GM12874 (cell line): ENCODE measurements around the gene LIPE.

ENCODE experiments used
- TF ChIP-seq, protein P1 (sequence below): IDR thresholded peaks from 2 replicates; pipeline ENCODE4 v1.5.1; 2011; ENCODE audit warnings: low read depth, mild to moderate bottlenecking, control low read depth, low read length, moderate library complexity; ENCODE audit not compliant: insufficient read depth

Gene LIPE

DNA sequence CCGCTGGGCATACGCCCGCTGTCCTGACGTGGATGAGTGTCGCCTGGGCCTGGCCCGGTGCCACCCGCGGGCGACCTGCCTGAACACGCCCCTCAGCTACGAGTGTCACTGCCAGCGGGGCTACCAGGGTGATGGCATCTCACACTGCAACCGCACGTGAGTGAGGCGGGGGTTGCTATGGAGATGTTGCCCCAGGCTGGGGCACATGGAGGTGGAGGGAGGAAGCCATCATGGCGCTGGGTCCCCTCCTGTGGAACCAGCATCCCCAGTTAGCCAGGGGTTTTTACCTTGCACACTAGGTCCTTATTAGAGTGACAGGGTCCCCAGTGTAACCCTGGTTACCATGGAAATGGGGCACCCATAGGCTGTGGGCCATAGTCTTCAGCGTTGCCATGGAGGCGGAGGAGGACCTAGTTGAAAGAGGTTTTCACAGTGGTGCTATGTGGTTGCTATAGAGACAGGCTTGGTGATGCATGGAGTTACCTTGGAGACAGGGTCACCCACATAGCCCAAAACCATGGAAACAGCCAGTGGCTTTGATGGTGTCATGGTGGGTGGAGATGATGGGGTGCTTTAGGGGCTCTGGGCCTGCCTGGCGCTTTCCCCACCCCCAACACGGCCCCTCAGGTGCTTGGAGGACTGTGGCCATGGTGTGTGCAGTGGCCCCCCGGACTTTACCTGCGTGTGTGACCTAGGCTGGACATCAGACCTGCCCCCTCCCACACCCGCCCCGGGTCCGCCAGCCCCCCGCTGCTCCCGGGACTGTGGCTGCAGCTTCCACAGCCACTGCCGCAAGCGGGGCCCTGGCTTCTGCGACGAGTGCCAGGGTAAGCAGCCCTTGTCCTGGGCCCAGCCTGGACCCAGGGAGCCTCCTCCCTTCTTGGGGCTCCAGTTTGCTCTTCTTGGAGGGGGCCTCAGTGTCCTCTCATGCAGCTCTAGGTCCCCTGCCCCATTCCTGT is 74.6 kb downstream of the LIPE start:
- TF ChIP-seq, protein P1, sequence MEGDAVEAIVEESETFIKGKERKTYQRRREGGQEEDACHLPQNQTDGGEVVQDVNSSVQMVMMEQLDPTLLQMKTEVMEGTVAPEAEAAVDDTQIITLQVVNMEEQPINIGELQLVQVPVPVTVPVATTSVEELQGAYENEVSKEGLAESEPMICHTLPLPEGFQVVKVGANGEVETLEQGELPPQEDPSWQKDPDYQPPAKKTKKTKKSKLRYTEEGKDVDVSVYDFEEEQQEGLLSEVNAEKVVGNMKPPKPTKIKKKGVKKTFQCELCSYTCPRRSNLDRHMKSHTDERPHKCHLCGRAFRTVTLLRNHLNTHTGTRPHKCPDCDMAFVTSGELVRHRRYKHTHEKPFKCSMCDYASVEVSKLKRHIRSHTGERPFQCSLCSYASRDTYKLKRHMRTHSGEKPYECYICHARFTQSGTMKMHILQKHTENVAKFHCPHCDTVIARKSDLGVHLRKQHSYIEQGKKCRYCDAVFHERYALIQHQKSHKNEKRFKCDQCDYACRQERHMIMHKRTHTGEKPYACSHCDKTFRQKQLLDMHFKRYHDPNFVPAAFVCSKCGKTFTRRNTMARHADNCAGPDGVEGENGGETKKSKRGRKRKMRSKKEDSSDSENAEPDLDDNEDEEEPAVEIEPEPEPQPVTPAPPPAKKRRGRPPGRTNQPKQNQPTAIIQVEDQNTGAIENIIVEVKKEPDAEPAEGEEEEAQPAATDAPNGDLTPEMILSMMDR: no peak
